ENCODE results near the gene SPRR1B. TPM values are rescaled to one million over a fixed set of nuclear protein-coding genes. Genes with fewer than 3 reads are reported as not detected.

The SPRR1B gene
- total RNA-seq, 3 donors from 2014 or later = not detected

DNA sequence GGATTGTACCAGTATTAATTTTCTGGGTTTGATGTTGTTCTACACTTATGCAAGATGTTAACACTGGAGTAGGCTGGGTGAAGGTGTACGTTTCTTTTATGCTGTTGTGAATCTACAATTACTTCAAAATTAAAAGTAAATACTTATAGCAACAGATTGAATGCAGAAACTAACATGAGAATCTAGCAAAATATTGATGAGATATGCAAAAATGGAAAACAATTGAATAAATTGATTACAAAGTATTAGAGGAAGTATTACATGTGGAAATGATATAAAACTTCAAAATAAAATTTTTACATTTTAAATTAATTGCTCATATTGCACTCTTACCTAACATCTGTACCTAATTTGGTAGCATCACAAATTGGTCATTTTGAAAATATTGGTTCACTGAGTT lies 35.2 kb upstream of the SPRR1B start:
- intact Hi-C loops (cut with DNase I, micrococcal nuclease) = no loop called here
- no peak for DNase-seq

DNA sequence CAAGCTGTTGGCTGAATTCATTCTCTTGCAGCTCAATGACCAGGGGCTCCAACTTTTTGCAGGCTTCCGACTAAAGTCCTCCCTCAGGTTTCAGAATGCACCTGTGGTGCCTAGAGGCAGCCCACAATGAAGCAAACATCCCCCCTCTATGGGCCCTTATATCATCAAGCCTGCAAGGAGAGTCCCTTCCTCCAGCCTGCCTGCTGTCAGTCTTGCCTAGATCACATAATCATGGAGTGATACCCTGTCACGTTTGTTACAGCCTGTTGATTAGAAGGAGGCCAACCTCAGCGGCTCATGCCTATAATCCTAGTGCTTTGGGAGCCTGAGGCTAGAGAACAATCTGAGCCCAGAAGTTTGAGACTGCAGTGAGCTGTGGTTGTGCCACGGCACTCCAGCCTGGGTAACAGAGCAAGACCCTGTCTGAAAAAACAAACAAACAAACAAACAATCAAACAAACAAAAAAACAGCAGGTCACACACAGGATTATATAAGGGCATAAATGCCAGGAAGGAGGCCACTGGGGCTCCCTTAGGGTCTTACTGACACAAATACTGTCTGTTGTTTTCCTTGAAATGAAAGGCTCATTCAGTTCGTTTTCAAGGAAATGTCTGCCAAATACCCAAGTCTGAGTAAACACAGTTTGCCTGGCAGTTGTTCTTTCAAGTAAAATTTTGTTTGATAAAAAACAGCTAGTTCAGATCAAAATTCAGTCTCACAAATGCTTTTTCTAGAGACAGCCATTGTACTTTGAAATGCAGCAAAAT lies 34.2 kb upstream of the SPRR1B start:
- intact Hi-C loops (cut with DNase I, micrococcal nuclease) = no loop called here
- TF ChIP-seq, protein P1, sequence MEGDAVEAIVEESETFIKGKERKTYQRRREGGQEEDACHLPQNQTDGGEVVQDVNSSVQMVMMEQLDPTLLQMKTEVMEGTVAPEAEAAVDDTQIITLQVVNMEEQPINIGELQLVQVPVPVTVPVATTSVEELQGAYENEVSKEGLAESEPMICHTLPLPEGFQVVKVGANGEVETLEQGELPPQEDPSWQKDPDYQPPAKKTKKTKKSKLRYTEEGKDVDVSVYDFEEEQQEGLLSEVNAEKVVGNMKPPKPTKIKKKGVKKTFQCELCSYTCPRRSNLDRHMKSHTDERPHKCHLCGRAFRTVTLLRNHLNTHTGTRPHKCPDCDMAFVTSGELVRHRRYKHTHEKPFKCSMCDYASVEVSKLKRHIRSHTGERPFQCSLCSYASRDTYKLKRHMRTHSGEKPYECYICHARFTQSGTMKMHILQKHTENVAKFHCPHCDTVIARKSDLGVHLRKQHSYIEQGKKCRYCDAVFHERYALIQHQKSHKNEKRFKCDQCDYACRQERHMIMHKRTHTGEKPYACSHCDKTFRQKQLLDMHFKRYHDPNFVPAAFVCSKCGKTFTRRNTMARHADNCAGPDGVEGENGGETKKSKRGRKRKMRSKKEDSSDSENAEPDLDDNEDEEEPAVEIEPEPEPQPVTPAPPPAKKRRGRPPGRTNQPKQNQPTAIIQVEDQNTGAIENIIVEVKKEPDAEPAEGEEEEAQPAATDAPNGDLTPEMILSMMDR (IDR thresholded peaks at IDR 0.05) = no peak
- no peak for DNase-seq
- Histone ChIP-seq H3K9me3 (no peaks in the 10 kb centered on the region), H3K4me3 (no peak overlapping the region), H3K36me3 (ENCODE audit: low read depth) (no peaks in the 10 kb centered on the region), H3K4me1 (ENCODE audit: low read depth) (no peaks in the 10 kb centered on the region)
- no peak for ATAC-seq

More for the DNA sequence above, 35.2 kb upstream of the SPRR1B start:
- no peak overlapping the region for H3K4me3 ChIP-seq
- no peak for ATAC-seq
- no peaks in the 10 kb centered on the region for H3K4me1 ChIP-seq (ENCODE audit: low read depth)
- no peaks in the 10 kb centered on the region for H3K36me3 ChIP-seq (ENCODE audit: low read depth)
- H3K9me3 ChIP-seq = no peaks in the 10 kb centered on the region
- TF ChIP-seq, protein P1 (IDR thresholded peaks at IDR 0.05) = no peak

DNA sequence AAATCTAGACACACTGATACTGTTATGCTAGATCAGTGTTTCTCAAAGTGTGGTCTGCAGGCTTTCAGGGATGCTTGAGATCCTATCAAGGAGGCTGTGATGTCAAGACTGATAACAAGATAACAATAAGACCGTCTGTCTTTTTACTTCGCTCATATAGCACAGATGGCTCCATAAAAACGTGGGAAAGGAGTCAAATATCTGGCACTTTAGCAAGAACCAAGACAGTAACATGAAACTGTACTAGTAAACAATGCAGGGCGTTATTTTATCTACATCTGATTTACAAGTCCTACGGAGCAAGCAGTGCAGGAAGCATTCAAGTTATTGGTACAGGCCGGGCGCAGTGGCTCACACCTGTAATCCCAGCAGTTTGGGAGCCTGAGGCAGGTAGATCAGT lies 33.1 kb upstream of the SPRR1B start:
- Histone ChIP-seq H3K4me1 (ENCODE audit: low read depth) (no peaks in the 10 kb centered on the region), H3K4me3 (no peak overlapping the region), H3K9me3 (no peaks in the 10 kb centered on the region), H3K36me3 (ENCODE audit: low read depth) (no peaks in the 10 kb centered on the region)
- ATAC-seq (no peak), DNase-seq (no peak)
- intact Hi-C loops (cut with DNase I, micrococcal nuclease) = no loop called here
- TF ChIP-seq, protein P1 (IDR thresholded peaks at IDR 0.05) = no peak

DNA sequence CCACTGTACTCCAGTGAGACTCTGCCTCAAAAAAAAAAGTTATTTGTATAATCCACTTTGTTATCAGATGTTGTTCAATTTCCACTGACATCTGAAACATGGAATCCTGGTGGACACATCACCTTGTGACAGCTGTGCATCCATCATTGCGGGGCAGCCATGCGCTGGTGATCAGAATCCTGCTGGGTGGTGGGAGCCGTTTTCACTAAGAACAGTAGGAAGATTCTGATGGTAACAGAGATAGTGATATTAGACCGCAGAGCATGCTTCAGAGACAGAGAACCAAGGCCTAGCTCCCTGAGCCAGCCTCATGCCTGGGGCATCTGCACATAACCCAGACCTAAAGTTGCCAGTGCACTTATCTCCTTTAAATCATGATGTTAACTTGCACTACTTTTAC lies 32.5 kb upstream of the SPRR1B start:
- intact Hi-C loops (cut with DNase I, micrococcal nuclease) = no loop called here
- Histone ChIP-seq H3K4me1 (ENCODE audit: low read depth) (no peaks in the 10 kb centered on the region), H3K4me3 (no peak overlapping the region), H3K9me3 (no peaks in the 10 kb centered on the region), H3K36me3 (ENCODE audit: low read depth) (no peaks in the 10 kb centered on the region)
- TF ChIP-seq, protein P1 (IDR thresholded peaks at IDR 0.05) = no peak
- DNase-seq (no peak), ATAC-seq (no peak)

DNA sequence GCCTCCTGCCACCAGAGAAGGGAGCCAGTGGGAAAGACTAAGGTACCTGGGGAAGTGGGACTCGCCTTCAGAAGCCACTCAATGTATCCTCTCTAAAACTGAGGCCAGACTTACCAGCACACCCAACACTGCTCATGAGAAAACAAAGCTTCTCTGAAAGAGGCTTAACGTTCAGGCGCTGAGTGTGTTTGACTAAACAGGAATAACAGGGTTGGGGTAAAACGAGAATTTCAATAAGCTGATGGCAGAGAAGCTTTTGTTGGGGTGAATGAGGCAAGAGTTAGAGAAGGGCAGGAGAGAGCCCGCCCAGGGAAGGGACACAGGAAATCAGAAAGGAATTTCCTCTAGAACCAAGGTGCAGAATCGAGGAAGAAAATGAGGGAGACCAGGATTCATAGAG lies 31.2 kb upstream of the SPRR1B start:
- intact Hi-C loops (cut with DNase I, micrococcal nuclease) = no loop called here
- no peak overlapping the region for H3K4me3 ChIP-seq
- ATAC-seq = no peak
- TF ChIP-seq, protein P1 (IDR thresholded peaks at IDR 0.05) = no peak
- no peaks in the 10 kb centered on the region for H3K36me3 ChIP-seq (ENCODE audit: low read depth)
- H3K9me3 ChIP-seq = no peaks in the 10 kb centered on the region
- no peak for DNase-seq
- no peaks in the 10 kb centered on the region for H3K4me1 ChIP-seq (ENCODE audit: low read depth)
